Activated naive CD4-positive, alpha-beta T cell treated with anti-CD3 and anti-CD28 coated beads, Interleukin-2, amount 10 ng/mL, durations not matched to agents 7 days and 5 days (primary cell): ENCODE data around the gene MCC.

Experiments
- CTCF ChIA-PET: fragments of 350-600 bp; sonication (Branson Sonifier 250); formaldehyde crosslinking; loops from one replicate; lab custom pipeline; 2021; ENCODE audit warnings: antibody characterized with exemption; lab: Charles Lee
- DNase-seq: peaks from one replicate; pipeline ENCODE4 v3.0.0-alpha.2; 2020
- H3K27ac Mint-ChIP-seq: one replicate; pipeline ENCODE4 v1.8.0; 2021; ENCODE audit warnings: mild to moderate bottlenecking, moderate library complexity, mixed read lengths
- H3K27me3 Mint-ChIP-seq: one replicate; pipeline ENCODE4 v1.8.0; 2021; ENCODE audit warnings: mild to moderate bottlenecking, mixed read lengths
- H3K36me3 Mint-ChIP-seq: one replicate; pipeline ENCODE4 v1.8.0; 2021; ENCODE audit warnings: mixed read lengths
- H3K4me1 Mint-ChIP-seq: one replicate; pipeline ENCODE4 v1.8.0; 2021; ENCODE audit warnings: mixed read lengths
- H3K4me3 Mint-ChIP-seq: one replicate; pipeline ENCODE4 v1.8.0; 2021; ENCODE audit warnings: mild to moderate bottlenecking, moderate library complexity, mixed read lengths
- H3K9me3 Mint-ChIP-seq: one replicate; pipeline ENCODE4 v1.8.0; 2021; ENCODE audit warnings: mixed read lengths

The MCC gene

DNA sequence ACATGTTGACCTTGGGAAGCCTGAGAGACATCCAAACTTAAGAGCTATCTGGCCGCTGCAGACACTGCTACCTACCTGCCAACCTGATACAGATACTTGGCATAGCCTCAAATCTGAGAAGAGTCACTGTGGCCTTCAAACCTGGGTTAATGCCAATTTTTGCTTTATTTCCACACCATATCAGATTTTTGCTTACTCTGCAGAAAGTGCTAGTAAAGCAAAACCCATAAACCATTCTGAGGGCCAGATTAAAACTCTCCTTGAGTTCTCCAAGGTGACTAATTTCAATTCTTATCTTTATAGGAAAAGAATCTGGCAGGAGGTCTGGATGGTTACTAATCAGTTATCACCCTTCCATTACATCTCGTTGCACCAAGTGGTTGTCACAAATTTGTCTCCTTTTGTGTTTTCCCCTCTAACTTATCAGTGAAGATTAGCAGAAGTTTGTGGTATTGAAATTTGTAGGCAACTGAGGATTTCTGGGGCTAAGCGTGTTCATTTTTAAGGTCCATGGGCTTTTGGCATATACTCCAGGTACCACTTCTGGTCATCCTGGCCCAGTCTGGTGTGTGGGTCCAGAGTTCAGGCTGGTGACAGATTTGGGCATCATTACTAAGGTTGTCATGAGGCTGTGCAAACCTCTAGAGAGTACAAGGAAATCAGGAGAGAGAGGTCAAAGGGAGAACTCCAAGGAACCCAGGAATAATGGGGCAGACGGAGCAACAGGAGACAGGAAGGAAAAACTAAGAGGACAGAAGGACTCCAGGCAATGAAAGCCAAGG lies 231.4 kb downstream of the MCC start:
- Mint-ChIP-seq H3K27ac (no peak overlapping the region), H3K4me1 (no peaks in the 10 kb centered on the region), H3K27me3 (peaks cover 21% of the 10 kb centered on the region), H3K9me3 (no peaks in the 10 kb centered on the region), H3K36me3 (no peaks in the 10 kb centered on the region), H3K4me3 (no peak overlapping the region)
- DNase-seq: no peak
- CTCF ChIA-PET: no interaction called here

DNA sequence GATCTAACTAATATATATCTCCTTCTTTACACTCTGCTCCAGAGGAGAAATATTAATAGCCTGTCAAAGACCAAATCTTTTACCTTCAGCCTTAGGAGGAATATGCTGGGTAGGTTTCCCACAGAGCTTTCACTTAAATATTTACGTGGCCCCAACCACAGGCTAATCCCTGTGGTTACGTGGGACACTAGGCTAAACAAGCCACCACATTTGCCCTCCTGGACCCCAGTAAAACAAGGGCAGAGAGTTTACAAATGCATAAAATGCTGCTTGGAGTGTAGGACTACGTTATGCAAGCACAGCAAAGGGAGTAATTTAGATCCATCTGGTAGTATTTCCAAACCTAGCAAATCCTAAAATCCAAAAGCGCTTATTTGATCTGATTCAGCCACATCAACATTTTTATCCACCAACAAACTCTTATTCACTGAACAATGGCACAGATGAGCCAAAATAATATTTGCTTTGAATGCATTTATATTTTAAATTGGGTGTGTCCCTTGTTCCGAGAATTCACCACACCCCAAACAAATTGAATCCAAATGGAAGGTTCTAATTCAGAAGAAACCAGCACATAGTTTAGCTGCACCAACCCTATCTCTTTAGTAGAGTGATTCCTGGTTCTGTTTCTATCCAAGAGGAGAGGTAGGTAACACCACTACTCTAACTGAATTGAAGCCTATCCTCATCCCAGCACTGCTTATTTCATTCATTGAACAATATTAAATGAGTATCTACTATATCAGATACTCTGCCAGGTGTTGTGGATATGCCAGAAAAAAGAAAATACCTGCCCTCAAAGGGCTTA lies 232.5 kb downstream of the MCC start:
- Mint-ChIP-seq H3K4me1 (no peaks in the 10 kb centered on the region), H3K27ac (no peak overlapping the region), H3K4me3 (no peak overlapping the region), H3K27me3 (peaks cover 21% of the 10 kb centered on the region), H3K9me3 (no peaks in the 10 kb centered on the region), H3K36me3 (no peaks in the 10 kb centered on the region)
- CTCF ChIA-PET: no interaction called here
- no peak for DNase-seq

- Mint-ChIP-seq H3K9me3 (no peaks in the 10 kb centered on the region), H3K27ac (no peak overlapping the region), H3K4me3 (no peak overlapping the region), H3K27me3 (peaks cover 22% of the 10 kb centered on the region), H3K4me1 (no peaks in the 10 kb centered on the region), H3K36me3 (no peaks in the 10 kb centered on the region)
- CTCF ChIA-PET: no interaction called here
- DNase-seq: no peak
These were observed 233.1 kb downstream of the MCC start for GRCh38 chr5:113255105-113255504.

DNA sequence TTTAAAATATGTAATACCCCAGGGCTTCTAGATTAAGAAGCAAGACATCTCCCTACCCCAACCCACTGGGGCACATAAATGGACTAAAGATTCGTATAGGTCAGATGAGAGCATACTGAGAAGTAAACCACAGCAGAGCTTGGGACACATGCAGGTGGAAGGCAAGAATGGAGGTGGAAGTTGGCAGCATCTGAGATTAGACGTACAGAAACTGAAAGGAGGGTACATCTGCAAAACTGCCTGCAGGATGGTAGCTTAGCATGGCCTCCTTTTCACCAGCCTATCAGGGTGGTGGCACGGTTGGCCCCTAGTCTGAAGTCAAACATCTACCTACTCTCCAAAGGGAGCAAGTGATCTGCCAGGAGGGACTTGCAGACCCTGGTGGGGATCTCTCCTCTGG lies 235.2 kb downstream of the MCC start:
- peaks cover 23% of the 10 kb centered on the region for H3K27me3 Mint-ChIP-seq
- no peak for DNase-seq
- H3K36me3 Mint-ChIP-seq: no peaks in the 10 kb centered on the region
- no peak overlapping the region for H3K27ac Mint-ChIP-seq
- H3K4me3 Mint-ChIP-seq: no peak overlapping the region
- H3K4me1 Mint-ChIP-seq: no peaks in the 10 kb centered on the region
- H3K9me3 Mint-ChIP-seq: no peaks in the 10 kb centered on the region
- CTCF ChIA-PET: no interaction called here

- H3K27me3 Mint-ChIP-seq: peaks cover 18% of the 10 kb centered on the region
- DNase-seq: no peak
- CTCF ChIA-PET: no interaction called here
- H3K4me3 Mint-ChIP-seq: no peak overlapping the region
- H3K4me1 Mint-ChIP-seq: no peaks in the 10 kb centered on the region
- H3K9me3 Mint-ChIP-seq: no peaks in the 10 kb centered on the region
- no peaks in the 10 kb centered on the region for H3K36me3 Mint-ChIP-seq
- no peak overlapping the region for H3K27ac Mint-ChIP-seq
These were observed 236.2 kb downstream of the MCC start for GRCh38 chr5:113252066-113252465.

DNA sequence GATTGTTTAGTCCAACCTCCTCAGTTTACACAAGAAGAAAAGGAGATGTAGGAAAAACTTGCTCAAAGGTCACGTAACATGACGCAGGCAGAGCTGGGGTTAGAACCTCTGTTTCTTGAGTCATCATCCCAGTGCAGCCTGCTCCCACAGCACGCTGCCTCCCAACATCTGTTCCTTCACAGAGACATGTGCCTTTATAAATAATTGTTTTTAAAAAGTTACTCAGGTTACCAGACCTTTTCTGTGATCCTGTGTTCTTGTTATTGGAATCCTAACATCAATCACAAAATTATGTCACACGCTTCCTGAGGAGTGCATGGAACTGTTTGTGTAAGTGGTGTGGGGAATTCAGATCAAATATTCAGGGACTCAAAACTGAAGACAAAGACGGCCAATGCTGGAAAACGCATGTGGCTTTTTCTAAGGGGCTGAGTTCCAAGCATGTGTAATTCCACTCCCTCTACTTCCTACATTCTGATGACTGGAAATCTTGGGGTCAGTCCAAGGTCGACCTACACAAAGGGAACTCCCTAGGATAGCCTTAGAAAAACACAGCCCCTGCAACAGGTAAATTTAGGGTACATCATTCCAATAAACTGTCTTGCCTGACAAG lies 237.8 kb downstream of the MCC start:
- peaks cover 20% of the 10 kb centered on the region for H3K27me3 Mint-ChIP-seq
- CTCF ChIA-PET: no interaction called here
- H3K27ac Mint-ChIP-seq: no peak overlapping the region
- no peaks in the 10 kb centered on the region for H3K36me3 Mint-ChIP-seq
- H3K9me3 Mint-ChIP-seq: no peaks in the 10 kb centered on the region
- no peak overlapping the region for H3K4me3 Mint-ChIP-seq
- no peaks in the 10 kb centered on the region for H3K4me1 Mint-ChIP-seq
- DNase-seq: no peak

DNA sequence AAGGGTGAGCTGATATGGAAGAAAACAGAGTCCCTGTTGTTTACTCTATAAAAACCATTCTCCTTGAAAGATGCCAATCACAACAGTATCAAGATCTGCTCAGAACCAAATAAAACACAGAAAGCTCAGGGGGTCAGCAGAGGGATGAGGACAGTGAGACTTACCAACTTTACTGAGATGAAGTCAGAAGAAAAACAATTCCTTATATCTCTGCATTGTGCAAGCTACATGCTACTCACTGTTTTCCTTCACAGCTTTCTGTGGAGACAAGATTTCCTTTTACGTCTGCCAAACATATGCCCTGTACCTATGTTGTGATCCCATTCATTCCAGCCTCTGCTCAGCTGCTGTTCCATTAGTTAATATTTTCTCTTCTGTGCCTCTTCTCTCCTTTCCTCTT lies 239.0 kb downstream of the MCC start:
- H3K36me3 Mint-ChIP-seq: no peaks in the 10 kb centered on the region
- H3K27ac Mint-ChIP-seq: no peak overlapping the region
- DNase-seq: no peak
- CTCF ChIA-PET: no interaction called here
- no peaks in the 10 kb centered on the region for H3K4me1 Mint-ChIP-seq
- no peaks in the 10 kb centered on the region for H3K9me3 Mint-ChIP-seq
- H3K4me3 Mint-ChIP-seq: no peak overlapping the region
- H3K27me3 Mint-ChIP-seq: peaks cover 23% of the 10 kb centered on the region

DNA sequence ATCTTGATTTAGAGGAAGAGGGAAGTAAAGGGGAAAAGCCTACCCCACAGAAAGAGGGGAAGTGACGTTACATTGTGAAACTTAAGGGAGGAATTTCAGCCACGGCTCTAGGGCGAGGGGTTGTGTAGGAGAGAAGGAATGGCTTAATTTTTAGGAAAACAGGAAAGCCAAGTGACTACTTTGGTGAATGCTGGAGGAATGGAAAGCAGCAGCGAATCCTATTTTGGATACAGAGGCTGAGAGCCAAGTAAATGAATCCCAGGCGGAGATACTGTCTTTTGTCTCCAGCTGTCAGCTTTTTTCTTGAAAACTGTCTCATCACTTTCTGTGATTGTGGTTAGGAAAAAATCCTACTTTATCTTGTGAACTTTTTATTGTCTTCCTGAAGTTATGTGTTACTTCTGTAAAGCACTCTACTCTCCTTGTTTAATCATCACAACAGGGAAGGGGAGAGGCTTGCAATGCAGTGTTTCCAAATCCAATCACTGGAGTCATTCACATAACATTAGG lies 241.8 kb downstream of the MCC start:
- no peaks in the 10 kb centered on the region for H3K4me1 Mint-ChIP-seq
- H3K4me3 Mint-ChIP-seq: no peak overlapping the region
- CTCF ChIA-PET: no interaction called here
- no peak for DNase-seq
- H3K27ac Mint-ChIP-seq: no peak overlapping the region
- no peaks in the 10 kb centered on the region for H3K36me3 Mint-ChIP-seq
- H3K27me3 Mint-ChIP-seq: peaks cover 25% of the 10 kb centered on the region
- H3K9me3 Mint-ChIP-seq: no peaks in the 10 kb centered on the region

- Mint-ChIP-seq H3K4me3 (no peak overlapping the region), H3K27ac (no peak overlapping the region), H3K27me3 (peaks cover 30% of the 10 kb centered on the region), H3K36me3 (no peaks in the 10 kb centered on the region), H3K9me3 (no peaks in the 10 kb centered on the region), H3K4me1 (no peaks in the 10 kb centered on the region)
- CTCF ChIA-PET: no interaction called here
- no peak for DNase-seq
These were observed 242.6 kb downstream of the MCC start for GRCh38 chr5:113245427-113246225.

DNA sequence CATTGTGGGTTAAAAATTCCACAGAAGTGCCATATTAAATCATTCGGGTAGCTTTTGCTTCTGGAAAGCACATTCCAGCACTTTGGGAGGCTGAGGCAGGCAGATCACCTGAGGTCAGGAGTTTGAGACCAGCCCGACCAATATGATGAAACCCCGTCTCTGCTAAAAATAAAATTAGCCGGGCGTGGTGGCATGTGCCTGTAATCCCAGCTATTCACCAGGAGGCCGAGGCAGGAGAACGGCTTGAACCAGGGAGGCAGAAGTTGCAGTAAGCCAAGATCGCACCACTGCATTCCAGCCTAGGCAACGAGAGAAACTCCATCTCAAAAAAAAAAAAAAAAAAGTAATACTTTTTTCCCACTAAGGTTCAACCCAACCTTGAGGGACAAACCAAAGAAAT lies 243.3 kb downstream of the MCC start:
- CTCF ChIA-PET: no interaction called here
- no peak overlapping the region for H3K27ac Mint-ChIP-seq

DNA sequence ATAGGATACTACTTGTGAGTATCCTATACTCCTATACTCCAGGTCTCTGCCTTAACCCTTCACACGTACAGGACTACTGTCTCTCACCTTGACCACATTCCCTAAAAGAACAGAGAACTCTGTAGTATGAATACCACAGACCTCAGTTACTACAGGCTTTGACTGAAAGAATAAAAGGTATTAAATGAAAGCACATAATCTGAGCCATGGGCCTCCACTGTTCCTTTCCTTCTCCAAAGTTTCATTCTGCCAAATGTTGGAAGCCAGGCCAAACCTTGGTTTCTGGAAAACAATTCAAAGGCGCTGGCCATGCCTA lies 244.9 kb downstream of the MCC start:
- DNase-seq: no peak

More for the DNA sequence above, 243.3 kb downstream of the MCC start:
- Mint-ChIP-seq H3K4me1 (no peaks in the 10 kb centered on the region), H3K4me3 (no peak overlapping the region), H3K27me3 (peaks cover 30% of the 10 kb centered on the region), H3K9me3 (no peaks in the 10 kb centered on the region), H3K36me3 (no peaks in the 10 kb centered on the region)
- DNase-seq: no peak

GRCh38 chr5:113242481-113243348 lies 245.5 kb downstream of the MCC start:
- CTCF ChIA-PET: interaction anchor here (0.7 kb wide), 1 partner anchor 18 kb away, joined by 3 read pairs; no protein-coding TSS in a partner anchor
- no peaks in the 10 kb centered on the region for H3K9me3 Mint-ChIP-seq
- H3K36me3 Mint-ChIP-seq: no peaks in the 10 kb centered on the region
- no peak overlapping the region for H3K27ac Mint-ChIP-seq
- peaks cover 34% of the 10 kb centered on the region for H3K27me3 Mint-ChIP-seq
- no peak overlapping the region for H3K4me3 Mint-ChIP-seq
- DNase-seq: no peak
- no peaks in the 10 kb centered on the region for H3K4me1 Mint-ChIP-seq

More for the DNA sequence above, 244.9 kb downstream of the MCC start:
- no peaks in the 10 kb centered on the region for H3K36me3 Mint-ChIP-seq
- CTCF ChIA-PET: no interaction called here
- peaks cover 31% of the 10 kb centered on the region for H3K27me3 Mint-ChIP-seq
- no peaks in the 10 kb centered on the region for H3K9me3 Mint-ChIP-seq
- H3K4me3 Mint-ChIP-seq: no peak overlapping the region
- H3K27ac Mint-ChIP-seq: no peak overlapping the region
- no peaks in the 10 kb centered on the region for H3K4me1 Mint-ChIP-seq

- Mint-ChIP-seq H3K27ac (no peak overlapping the region), H3K4me3 (no peak overlapping the region), H3K27me3 (peaks cover 36% of the 10 kb centered on the region), H3K9me3 (no peaks in the 10 kb centered on the region), H3K4me1 (no peaks in the 10 kb centered on the region), H3K36me3 (no peaks in the 10 kb centered on the region)
- no peak for DNase-seq
- CTCF ChIA-PET: no interaction called here
These were observed 247.1 kb downstream of the MCC start for GRCh38 chr5:113240951-113241726.
